Panc1 (cell line): ENCODE data around the gene TBATA. TPM values are rescaled to one million over a fixed set of nuclear protein-coding genes. Genes with fewer than 3 reads are reported as not detected.
"Not testable (repeated sequence)": the region's sequence is repeated elsewhere in the genome, so short reads cannot be mapped to it uniquely, and the experiment has no call there.

Source experiments
- ATAC-seq: fragments of 200-7000 bp; cut with Tn5 transposase; 2 replicates; pipeline ENCODE4 v1.9.1; 2020; ENCODE audit warnings: mild to moderate bottlenecking, moderate library complexity
- BruUV-seq: library from RNA; stranded (reverse); fragments of 400-500 nt; replicated peaks from 2 replicates; lab custom pipeline; 2021; lab: Mats Ljungman, UMichigan
- CTCF ChIA-PET: fragments of 300-600 bp; sonication (Branson Sonifier 250); formaldehyde crosslinking; loops from one replicate; lab custom pipeline; 2022; ENCODE audit warnings: antibody characterized with exemption; lab: Charles Lee
- POLR2A ChIA-PET: fragments of 300-600 bp; sonication (Branson Sonifier 250); formaldehyde crosslinking; loops from one replicate; lab custom pipeline; 2022; ENCODE audit warnings: antibody characterized with exemption; lab: Charles Lee
- DNase-seq: peaks from one replicate; pipeline ENCODE4 v3.0.0-alpha.2; 2010; ENCODE audit warnings: low read depth, low spot score
- H3K27ac ChIP-seq: 2 replicates; pipeline ENCODE4 v1.5.1; 2011; ENCODE audit warnings: mild to moderate bottlenecking, low read length, inconsistent platforms
- H3K27me3 ChIP-seq: fragments of 200-500 bp; sonication (Bioruptor generic); 2 replicates; pipeline ENCODE4 v1.6.0; 2014; ENCODE audit warnings: low read length, inconsistent platforms; ENCODE audit not compliant: control insufficient read depth, insufficient read depth
- H3K36me3 ChIP-seq: fragments of 200-500 bp; sonication (Bioruptor generic); 2 replicates; pipeline ENCODE4 v1.5.1; 2014; ENCODE audit warnings: inconsistent platforms, mild to moderate bottlenecking, low read length, moderate library complexity; ENCODE audit not compliant: control insufficient read depth, insufficient read depth
- H3K4me1 ChIP-seq: 2 replicates; pipeline ENCODE4 v1.5.1; 2011; ENCODE audit warnings: inconsistent platforms, mild to moderate bottlenecking, low read length, moderate library complexity; ENCODE audit not compliant: control insufficient read depth, insufficient read depth
- H3K4me3 ChIP-seq, 2 experiments: 2 replicates each; pipeline ENCODE4 v1.5.1; 2011 to 2012; ENCODE audit warnings: low read depth in 2 of 2, low read length in 2 of 2, mild to moderate bottlenecking in 2 of 2, inconsistent platforms in 1 of 2, moderate library complexity in 1 of 2
- H3K9me3 ChIP-seq: fragments of 200-500 bp; sonication (Bioruptor generic); 2 replicates; pipeline ENCODE4 v1.5.1; 2014; ENCODE audit warnings: low read depth, mild to moderate bottlenecking, inconsistent platforms, low read length, moderate library complexity; ENCODE audit not compliant: control insufficient read depth, insufficient read depth
- POLR2AphosphoS5 ChIP-seq: IDR thresholded peaks from 2 replicates; pipeline ENCODE4 v1.6.1; 2012; ENCODE audit warnings: mild to moderate bottlenecking, low read depth, low read length, moderate library complexity
- SIN3A ChIP-seq: IDR thresholded peaks from 2 replicates; pipeline ENCODE4 v1.6.1; 2012; ENCODE audit warnings: low read depth, mild to moderate bottlenecking, low read length, moderate library complexity, borderline replicate concordance; ENCODE audit not compliant: insufficient read depth
- TCF7L2 ChIP-seq: IDR thresholded peaks from 2 replicates; pipeline ENCODE4 v1.6.1; 2011; ENCODE audit warnings: mild to moderate bottlenecking, low read depth, low read length, inconsistent platforms
- in situ Hi-C: cut with HindIII; loops from 2 replicates; pipeline ENCODE4 v1.10.0; 2016; ENCODE audit warnings: low sequenced_read_pairs, low pct_unique_long_range_greater_than_20kb
- intact Hi-C: fragments of 100-400 bp; cut with micrococcal nuclease; formaldehyde crosslinking; loops from one replicate; pipeline ENCODE4 v1.10.0; 2022; ENCODE audit not compliant: unreplicated experiment
- total RNA-seq: library from RNA; stranded (reverse); gene quantifications from one replicate; pipeline ENCODE4 v1.2.1, GENCODE V29; 2021; ENCODE audit not compliant: unreplicated experiment
- TF ChIP-seq, protein P1 (sequence below): fragments of 450-650 bp; IDR thresholded peaks from 2 replicates; pipeline ENCODE4 v1.5.1; 2017; ENCODE audit warnings: mild to moderate bottlenecking
- TF ChIP-seq, protein P2 (sequence below), 2 experiments: IDR thresholded peaks; 2 replicates each; pipeline ENCODE4 v1.6.1; 2011 to 2012; ENCODE audit warnings: low read depth in 2 of 2, control low read depth in 1 of 2, low read length in 1 of 2, mild to moderate bottlenecking in 1 of 2, moderate library complexity in 1 of 2; ENCODE audit not compliant: insufficient read depth in 1 of 2

The TBATA gene
- total RNA-seq, 1 experiment from 2014 or later = not detected

DNA sequence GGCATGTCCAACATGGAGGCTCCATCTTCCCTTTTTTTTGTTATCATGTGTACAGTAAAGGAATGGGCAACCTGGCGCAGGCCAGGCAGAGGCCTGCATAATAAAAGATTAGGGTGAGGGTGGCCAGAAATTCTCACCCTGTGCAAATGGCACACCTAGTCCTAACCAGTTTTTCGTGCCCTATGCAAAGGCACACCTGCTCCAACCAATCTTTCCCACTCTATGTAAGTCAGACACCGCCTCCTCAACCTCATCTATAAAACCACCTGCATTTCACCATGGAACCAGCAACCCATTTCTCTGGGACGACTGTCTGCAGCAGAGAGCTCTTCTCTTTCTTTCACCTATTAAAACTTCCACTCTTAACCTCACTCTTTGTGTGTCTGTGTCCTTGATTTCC lies 16.1 kb downstream of the TBATA start:
- Histone ChIP-seq H3K27ac (no peak overlapping the region), H3K27me3 (peaks cover 2% of the 10 kb centered on the region; the same call in 1 of the 2 replicates), H3K4me3 (no peak overlapping the region), H3K4me1 (no peaks in the 10 kb centered on the region), H3K9me3 (no peaks in the 10 kb centered on the region), H3K36me3 (no peaks in the 10 kb centered on the region)
- no peak for DNase-seq
- ATAC-seq = no peak
- intact Hi-C loops (no loop called here), in situ Hi-C loops (no loop called here)
- TF ChIP-seq SIN3A (no peak), TCF7L2 (no peak), POLR2AphosphoS5 (no peak)
- TF ChIP-seq, protein P1, sequence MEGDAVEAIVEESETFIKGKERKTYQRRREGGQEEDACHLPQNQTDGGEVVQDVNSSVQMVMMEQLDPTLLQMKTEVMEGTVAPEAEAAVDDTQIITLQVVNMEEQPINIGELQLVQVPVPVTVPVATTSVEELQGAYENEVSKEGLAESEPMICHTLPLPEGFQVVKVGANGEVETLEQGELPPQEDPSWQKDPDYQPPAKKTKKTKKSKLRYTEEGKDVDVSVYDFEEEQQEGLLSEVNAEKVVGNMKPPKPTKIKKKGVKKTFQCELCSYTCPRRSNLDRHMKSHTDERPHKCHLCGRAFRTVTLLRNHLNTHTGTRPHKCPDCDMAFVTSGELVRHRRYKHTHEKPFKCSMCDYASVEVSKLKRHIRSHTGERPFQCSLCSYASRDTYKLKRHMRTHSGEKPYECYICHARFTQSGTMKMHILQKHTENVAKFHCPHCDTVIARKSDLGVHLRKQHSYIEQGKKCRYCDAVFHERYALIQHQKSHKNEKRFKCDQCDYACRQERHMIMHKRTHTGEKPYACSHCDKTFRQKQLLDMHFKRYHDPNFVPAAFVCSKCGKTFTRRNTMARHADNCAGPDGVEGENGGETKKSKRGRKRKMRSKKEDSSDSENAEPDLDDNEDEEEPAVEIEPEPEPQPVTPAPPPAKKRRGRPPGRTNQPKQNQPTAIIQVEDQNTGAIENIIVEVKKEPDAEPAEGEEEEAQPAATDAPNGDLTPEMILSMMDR = no peak
- TF ChIP-seq, protein P2, sequence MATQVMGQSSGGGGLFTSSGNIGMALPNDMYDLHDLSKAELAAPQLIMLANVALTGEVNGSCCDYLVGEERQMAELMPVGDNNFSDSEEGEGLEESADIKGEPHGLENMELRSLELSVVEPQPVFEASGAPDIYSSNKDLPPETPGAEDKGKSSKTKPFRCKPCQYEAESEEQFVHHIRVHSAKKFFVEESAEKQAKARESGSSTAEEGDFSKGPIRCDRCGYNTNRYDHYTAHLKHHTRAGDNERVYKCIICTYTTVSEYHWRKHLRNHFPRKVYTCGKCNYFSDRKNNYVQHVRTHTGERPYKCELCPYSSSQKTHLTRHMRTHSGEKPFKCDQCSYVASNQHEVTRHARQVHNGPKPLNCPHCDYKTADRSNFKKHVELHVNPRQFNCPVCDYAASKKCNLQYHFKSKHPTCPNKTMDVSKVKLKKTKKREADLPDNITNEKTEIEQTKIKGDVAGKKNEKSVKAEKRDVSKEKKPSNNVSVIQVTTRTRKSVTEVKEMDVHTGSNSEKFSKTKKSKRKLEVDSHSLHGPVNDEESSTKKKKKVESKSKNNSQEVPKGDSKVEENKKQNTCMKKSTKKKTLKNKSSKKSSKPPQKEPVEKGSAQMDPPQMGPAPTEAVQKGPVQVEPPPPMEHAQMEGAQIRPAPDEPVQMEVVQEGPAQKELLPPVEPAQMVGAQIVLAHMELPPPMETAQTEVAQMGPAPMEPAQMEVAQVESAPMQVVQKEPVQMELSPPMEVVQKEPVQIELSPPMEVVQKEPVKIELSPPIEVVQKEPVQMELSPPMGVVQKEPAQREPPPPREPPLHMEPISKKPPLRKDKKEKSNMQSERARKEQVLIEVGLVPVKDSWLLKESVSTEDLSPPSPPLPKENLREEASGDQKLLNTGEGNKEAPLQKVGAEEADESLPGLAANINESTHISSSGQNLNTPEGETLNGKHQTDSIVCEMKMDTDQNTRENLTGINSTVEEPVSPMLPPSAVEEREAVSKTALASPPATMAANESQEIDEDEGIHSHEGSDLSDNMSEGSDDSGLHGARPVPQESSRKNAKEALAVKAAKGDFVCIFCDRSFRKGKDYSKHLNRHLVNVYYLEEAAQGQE (IDR thresholded peaks at IDR 0.05; ENCODE audit: insufficient read depth in 1 of 2, low read depth in 2 of 2, low read length in 1 of 2) = no peak
- ChIA-PET POLR2A (no interaction called here), CTCF (no interaction called here)
- BruUV-seq = no TSS peak

DNA sequence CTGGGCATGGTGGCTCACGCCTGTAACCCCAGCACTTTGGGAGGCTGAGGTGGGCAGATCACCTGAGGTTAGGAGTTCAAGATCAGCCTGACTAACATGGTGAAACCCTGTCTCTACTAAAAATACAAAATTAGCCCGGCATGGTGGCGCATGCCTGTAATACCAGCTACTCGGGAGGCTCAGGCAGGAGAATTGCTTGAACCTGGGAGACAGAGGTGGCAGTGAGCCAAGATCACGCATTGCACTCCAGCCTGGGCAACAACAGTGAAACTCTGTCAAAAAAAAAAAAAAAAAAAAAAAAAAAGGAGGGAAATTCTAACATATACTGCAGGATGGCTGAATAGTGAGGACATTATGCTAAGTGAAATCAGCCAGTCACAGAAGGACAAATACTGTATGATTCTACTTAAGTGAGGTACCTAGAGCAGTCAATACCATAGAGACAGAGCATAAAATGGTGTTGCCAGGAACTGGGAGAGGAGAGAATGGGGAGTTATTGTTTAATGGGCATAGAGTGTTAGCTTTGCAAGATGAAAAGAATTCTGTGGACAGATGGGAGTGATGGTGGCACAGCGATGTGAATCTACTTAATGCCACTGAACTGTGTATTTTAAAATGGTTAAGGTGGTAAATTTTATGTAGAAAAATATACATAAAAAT lies 17.0 kb downstream of the TBATA start:
- CTCF ChIA-PET, DNase-seq, H3K4me1 ChIP-seq, H3K27ac ChIP-seq, H3K9me3 ChIP-seq, BruUV-seq, in situ Hi-C loops, intact Hi-C loops, H3K36me3 ChIP-seq, H3K27me3 ChIP-seq, H3K4me3 ChIP-seq, POLR2A ChIA-PET, ATAC-seq: not testable (repeated sequence)

DNA sequence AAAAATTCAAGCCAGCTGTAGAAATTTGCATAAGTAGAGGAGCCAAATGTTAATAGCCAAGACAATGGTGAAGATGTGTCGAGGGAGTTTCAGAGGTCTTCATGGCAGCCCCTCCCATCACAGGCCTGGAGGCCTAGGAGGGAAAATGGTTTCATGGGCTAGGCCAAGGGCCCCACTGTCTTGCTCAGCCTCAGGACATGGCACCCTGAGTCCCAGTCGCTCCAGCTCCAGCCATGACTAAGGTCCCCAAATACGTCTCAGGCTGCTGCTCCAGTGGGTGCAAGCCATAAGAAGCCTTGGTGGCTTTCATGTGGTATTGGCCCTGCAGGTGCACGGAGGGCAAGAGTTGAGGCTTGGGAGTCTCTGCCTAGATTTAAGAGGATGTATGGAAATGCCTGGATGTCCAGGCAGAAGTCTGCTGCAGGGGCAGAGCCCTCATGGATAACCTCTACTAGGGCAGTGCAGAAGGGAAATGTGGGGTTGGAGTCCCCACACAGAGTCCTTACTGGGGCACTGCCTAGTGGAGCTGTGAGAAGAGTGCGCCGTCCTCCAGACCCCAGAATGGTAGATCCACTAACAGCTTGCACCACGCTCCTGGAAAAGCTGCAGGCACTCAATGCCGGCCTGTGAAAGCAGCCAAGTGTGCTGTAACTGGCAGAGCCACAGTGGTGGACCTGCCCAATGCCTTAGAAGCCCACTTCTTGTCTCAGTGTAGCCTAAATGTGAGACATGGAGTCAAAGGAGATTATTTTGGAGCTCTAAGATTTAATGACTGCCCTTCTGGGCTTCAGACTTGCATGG lies 19.2 kb downstream of the TBATA start:
- ATAC-seq (no peak), DNase-seq (no peak)
- intact Hi-C loops (no loop called here), in situ Hi-C loops (no loop called here)
- H3K4me1 ChIP-seq = no peaks in the 10 kb centered on the region
- ChIA-PET CTCF (no interaction called here), POLR2A (no interaction called here)
- no peak for TF ChIP-seq POLR2AphosphoS5
- no peak for TF ChIP-seq SIN3A
- TF ChIP-seq, protein P2 (IDR thresholded peaks at IDR 0.05; ENCODE audit: insufficient read depth in 1 of 2, low read depth in 2 of 2, low read length in 1 of 2) = no peak
- TF ChIP-seq, protein P1 = no peak
- no peak for TF ChIP-seq TCF7L2
- H3K27ac ChIP-seq = no peak overlapping the region
- H3K27me3 ChIP-seq = peaks cover 2% of the 10 kb centered on the region; the same call in 1 of the 2 replicates
- BruUV-seq = no TSS peak
- no peaks in the 10 kb centered on the region for H3K36me3 ChIP-seq
- no peak overlapping the region for H3K4me3 ChIP-seq
- H3K9me3 ChIP-seq = no peaks in the 10 kb centered on the region
